CD4-positive, alpha-beta T cell treated with Interleukin-10 for 1 hour (primary cell): ENCODE data around the gene PDGFD.
A peak's percentile ranks its signal among the peaks of the same experiment; 100 is the strongest.

Experiments used
- DNase-seq: peaks from one replicate; pipeline ENCODE4 v3.0.0-alpha.2; 2020

Gene PDGFD

DNA sequence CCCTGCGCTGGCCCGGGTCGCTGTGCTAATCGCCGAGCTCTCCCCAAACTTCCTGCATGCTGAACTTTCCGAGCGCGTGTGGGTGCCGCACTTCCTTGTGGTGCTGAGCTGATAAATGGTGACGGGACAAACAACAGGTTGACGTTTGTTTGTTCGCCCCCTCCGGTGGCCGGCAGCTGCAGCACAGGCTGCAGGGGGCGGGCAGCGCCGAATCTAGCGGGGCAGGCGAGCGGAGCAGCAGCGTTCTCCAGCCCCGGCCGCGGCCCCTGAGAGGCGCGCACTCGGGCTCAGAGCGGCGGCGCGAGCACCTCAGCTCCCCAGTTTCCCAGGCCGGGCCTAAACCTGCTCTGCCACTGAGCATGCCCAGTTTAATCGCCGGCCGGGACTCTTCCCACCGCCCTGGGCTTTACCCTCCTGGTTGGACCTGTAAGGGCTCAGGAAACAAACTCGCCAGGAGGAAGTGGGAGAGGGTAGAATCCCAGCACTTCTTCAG is at the start of gene PDGFD:
Gene PDGFD, minus strand, starts transcription at position 120 of the 493 bp plus-strand sequence.
- peak; percentile 57 for DNase-seq

GRCh38 chr11:104206936-104207335 is 43.0 kb upstream of the PDGFD start:
- DNase-seq = no peak

GRCh38 chr11:104205838-104206237 is 41.9 kb upstream of the PDGFD start:
- no peak for DNase-seq

GRCh38 chr11:104200688-104201087 is 36.7 kb upstream of the PDGFD start:
- DNase-seq = no peak

DNA sequence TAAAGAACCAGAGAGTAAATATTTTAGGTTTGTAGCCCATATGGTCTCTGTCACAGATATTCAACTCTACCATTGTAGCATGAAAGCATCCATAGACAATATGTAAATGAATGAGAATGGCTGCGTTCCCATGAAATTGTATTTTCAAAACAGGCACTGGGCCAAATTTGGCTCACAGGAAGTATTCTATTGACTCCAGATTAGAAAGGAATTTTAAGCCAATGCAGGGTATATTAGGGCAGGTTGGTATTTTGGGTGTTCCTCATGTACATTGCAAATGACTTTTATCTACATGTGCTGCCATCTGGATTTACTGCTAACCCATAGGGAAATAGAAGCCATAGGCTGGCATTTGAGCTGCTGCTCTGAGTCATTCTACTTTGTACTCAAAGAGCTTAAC is 35.1 kb upstream of the PDGFD start:
- no peak for DNase-seq

DNA sequence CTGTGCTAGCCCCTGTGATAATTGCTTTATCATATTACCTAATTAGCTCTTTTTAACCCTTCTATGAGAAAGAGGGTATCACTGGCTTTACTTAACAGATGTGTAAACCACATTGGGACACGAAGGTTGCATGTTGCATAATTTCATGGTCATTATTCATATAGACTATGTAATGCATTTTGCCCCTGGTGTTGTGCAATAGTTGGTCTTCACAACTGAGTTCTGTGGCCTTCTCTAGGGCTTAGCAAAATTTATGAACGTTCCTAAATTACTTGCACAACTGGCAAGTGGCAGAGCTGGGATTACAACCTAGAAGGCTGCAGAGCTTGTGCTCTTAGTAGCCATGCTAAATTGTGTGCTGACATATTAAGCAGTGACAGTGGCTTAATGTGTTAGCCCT is 34.6 kb upstream of the PDGFD start:
- DNase-seq = no peak

- no peak for DNase-seq
Measured at GRCh38 chr11:104191124-104191523, 27.2 kb upstream of the PDGFD start.

DNA sequence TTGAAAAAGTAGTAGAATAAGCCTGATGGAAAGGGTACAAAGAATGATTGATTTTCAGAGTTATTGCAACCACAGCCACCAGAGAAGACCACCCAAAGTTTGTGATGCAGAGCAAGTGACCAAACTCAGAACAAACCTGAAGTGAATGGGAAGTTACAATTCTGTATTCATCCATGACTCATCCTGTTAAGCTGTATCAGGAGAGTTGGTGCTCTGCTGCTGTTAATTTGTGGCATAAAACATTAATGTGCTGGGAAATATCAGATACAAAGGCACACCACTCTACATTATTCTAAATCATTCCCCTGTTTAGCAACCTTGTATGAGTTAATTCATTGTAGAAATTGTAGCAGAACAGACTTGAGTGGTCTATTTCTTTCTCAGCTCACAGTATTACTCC is 19.6 kb upstream of the PDGFD start:
- no peak for DNase-seq

DNA sequence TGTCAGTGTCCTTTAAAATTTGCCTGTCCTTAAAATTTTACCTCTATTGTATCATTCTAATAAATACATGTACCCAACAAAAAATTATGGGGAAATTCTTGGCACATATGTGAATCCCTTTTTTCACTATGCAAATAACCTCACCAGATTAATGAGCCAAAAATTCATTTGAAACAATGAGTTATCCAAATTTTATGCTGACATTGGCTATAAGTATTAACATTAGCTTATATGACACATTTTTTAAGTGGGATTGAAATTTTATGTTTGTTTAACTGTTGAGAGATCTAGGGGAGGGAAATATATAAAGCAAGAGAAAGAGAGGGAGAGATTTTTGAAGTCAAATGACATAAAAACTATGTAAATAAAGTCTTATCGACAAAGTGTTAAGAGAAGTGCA is 11.8 kb upstream of the PDGFD start:
- DNase-seq = no peak

DNA sequence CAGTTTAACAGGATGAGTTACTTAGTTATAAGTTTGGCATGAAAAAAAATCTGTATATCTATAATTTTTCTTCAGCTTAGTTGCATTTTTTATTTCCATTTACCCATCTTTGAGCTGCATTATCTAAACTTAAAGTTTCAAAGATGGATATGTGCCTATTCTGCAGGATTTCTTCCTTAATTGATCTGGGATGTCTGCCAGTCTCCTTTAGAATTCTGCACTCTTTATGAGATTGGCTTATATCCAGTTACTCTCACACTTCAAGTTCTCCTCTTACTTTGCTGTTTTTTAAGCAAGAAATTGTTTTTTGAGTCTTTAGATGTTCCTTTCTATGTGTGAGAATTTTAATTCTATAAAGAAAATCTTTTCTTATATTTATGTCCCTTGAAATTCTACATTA is 5.1 kb upstream of the PDGFD start:
- no peak for DNase-seq

DNA sequence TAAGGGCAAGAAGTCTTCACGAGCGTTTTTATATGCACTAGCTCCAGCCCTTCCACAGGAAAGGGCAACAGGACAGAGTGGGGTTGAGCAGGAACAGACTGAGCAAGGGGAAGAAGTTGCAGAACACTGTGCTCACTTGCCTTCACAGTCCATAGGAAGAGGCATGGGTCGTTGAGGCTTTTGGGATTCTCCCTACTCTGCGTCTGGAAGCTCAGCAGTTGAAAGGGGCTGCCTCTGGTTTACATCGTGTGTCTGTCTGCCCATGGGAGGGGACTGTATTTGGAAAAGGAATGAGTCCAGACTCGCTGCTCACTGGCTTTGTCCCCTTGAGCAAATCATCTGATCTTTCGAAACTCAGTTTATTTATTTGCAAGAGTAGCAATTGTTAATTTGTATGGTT is 1.1 kb upstream of the PDGFD start:
- DNase-seq = no peak

DNA sequence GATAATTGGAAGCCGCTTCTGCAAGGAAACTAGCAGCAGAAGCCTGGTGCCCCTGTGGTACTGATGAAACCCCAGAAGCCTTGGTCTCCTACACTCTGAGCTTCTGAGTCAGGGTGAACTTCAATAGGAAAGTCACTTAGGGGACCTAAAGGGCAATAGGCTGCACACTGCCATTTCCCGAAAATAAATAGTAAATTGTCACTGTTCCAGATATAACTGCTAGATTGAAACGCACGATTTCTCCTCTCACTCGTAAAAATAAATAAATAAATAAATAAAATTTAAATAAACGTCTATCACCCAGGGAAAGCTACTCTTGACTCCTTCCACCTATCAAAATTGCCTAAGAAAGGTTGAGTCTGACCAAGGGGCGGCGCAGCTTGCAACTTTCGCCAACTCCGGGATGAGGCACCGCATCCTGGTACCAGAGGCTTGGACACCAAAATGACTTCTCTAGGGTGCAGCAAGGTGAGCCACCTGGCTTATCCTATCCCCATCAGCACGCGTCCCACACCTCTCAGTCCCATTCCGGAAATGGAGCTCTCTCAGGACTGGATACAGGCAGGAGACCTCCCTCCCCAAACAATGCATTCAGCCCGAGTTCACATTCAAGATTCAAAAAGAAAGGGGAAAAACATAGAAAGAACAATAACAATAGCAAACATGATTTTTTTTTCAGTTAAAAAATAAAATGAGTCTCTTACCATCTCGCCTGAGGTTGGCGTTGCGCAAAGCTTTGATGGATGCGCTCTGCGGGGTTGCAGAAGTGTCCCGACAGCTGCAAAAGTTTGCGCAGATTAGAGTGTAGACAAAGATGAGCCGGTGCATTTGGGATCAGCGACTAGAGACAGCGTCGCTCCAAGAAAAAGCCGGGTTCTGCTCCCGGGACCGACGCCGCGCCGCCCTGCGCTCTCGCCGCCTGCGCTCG is 583 bp downstream of the PDGFD start:
- peak; percentile 0 for DNase-seq

- DNase-seq = no peak
Measured at GRCh38 chr11:104161751-104162450, 2.0 kb downstream of the PDGFD start.

- no peak for DNase-seq
Measured at GRCh38 chr11:104159356-104159755, 4.6 kb downstream of the PDGFD start.

GRCh38 chr11:104155375-104155774 is 8.6 kb downstream of the PDGFD start:
- no peak for DNase-seq

- no peak for DNase-seq
Measured at GRCh38 chr11:104154296-104154695, 9.7 kb downstream of the PDGFD start.

- DNase-seq = peak; percentile 8
Measured at GRCh38 chr11:104152941-104153505, 10.9 kb downstream of the PDGFD start.

DNA sequence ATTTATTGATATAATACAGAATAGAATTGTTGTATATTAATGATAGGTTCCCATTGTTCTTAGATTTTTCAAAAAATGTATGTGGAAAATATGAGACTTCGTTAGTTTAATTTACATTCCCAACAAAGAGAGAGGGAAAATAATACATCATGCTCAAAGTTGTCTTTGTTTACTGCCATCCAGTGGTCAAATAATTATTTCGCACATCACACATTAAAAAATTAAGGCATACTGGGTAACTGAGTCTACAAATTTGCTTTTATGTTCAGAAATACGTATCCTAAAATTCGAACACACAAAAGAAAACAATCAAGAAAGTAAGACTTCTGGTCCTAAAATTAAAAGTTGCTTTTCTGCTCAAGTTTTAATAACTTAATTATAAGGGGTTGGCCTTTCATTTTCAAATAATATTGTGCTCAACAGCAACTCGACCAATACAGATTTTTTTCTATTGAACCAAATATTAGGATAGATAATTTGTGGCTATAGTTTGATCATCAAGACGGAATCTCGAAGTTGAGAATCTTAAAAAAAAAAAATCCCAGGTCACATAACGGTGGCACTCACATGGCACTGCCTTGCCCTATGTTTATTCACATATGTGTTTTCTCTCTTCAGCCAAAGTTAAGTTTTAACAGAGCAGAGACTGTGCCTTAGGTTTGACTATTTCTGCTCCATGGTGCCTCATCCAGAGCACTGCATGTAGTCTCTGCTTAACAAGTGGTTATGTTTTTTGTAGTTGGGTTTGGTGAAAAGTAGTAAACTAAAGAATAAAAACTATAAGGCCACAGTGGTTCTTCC is 12.3 kb downstream of the PDGFD start:
- DNase-seq = peak; percentile 3

GRCh38 chr11:104148706-104149105 is 15.2 kb downstream of the PDGFD start:
- DNase-seq = no peak

GRCh38 chr11:104148074-104148473 is 15.9 kb downstream of the PDGFD start:
- DNase-seq = no peak

GRCh38 chr11:104146943-104147342 is 17.0 kb downstream of the PDGFD start:
- no peak for DNase-seq

GRCh38 chr11:104146421-104146820 is 17.5 kb downstream of the PDGFD start:
- no peak for DNase-seq

DNA sequence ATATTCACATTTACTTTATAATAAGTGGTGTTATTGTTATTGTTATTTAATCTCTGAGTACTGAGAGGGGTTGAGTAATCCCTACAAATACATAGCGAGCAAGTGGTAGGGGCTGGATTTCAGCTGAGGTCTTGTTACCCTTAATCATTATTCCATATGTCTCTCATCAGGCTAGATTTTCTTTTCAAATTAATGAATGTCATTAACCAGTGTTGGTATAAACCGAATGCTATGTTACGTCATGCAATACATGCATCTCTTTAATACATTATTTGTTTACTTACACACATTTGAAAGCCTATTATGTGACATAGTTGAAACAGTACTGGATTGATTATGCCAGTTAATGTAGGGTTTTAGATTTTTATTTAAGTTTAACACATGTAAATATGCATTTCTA is 18.9 kb downstream of the PDGFD start:
- DNase-seq = no peak
